HG02798 (cell line): ENCODE data around the gene CTNNB1.

Source experiments
- ATAC-seq: cut with Tn5 transposase; IDR thresholded peaks from one replicate; pipeline ENCODE4 v1.9.1; 2021; ENCODE audit warnings: mild to moderate bottlenecking; ENCODE audit not compliant: unreplicated experiment, poor library complexity

Gene CTNNB1

DNA sequence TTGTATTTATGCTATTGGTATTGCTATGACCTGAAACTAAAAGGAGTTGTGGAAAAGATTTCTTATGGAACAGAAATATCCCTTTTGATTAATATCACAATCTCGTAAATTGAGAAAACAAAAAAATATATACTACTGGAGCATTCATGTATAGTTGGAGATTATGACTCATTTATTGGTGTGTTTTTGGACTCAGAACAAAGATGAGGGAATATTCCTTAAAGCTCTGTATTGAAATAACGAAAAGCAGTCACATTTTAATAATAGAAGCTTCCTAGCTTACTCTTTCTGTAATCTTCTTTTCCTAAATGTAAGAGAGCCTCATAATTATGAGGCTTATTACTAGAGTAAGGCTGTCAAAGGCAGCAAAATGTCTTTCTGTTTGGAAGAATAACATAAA is 14.3 kb downstream of the CTNNB1 start:
- ATAC-seq = no peak

GRCh38 chr3:41216422-41216821 is 17.1 kb downstream of the CTNNB1 start:
- no peak for ATAC-seq

GRCh38 chr3:41216993-41217392 is 17.7 kb downstream of the CTNNB1 start:
- ATAC-seq = no peak

DNA sequence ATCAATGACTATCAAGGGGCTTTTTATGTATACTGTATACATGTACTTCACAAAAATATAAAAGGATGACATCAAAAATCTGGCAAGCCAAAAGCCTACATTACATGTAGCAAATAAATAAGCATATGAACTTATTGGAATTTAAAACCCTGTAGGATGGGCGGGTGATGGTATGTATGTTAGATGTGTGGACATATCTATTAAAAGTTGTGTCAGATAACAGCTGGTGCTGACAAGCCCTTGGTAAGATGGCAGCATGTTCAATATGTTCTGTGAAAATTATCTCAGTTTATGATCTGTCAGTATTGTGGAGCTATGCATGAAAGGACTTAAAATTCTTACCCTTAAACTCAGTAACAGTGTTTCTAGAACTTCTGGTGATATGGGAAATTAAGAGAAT is 20.1 kb downstream of the CTNNB1 start:
- no peak for ATAC-seq

- no peak for ATAC-seq
Observed at GRCh38 chr3:41220906-41221677, 21.8 kb downstream of the CTNNB1 start.

DNA sequence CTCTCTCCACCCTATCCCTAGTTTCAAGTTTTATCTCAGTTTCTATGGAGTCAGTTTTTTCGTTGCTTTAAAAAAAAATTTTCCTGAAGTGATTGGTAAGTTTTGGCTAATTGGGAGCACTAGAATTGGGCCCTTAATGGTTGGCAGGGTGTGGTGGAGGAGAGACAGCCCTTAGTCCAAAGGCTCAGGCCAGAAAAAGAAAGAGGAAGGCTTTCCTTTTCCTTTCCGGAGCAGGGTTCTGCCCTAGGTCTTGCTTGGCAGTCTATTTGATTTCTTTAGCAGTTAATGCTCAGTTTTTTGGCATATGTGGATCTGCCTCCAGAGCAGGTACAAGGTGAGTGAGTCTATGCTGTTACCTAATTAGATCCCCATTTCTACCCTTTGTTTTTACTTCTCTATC is 22.7 kb downstream of the CTNNB1 start:
- no peak for ATAC-seq

DNA sequence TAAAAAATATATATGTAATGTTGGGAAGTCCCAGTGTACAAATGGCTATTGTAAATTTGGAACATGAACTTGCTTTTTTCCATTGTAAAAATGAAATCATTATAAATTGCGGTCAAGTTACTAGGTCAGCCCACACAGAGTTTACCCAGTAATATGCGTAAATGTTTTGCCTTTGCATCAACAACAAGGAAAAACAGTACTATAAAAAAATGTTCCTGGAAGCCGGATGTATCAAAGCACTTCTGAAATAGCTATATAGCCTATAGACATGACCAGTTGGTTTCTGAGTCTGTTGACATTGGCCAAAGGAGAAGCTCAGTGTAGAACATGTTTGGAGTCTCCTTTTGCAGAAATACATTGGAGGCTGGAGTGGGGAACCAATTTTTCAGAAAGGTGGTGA is 23.2 kb downstream of the CTNNB1 start:
- no peak for ATAC-seq

DNA sequence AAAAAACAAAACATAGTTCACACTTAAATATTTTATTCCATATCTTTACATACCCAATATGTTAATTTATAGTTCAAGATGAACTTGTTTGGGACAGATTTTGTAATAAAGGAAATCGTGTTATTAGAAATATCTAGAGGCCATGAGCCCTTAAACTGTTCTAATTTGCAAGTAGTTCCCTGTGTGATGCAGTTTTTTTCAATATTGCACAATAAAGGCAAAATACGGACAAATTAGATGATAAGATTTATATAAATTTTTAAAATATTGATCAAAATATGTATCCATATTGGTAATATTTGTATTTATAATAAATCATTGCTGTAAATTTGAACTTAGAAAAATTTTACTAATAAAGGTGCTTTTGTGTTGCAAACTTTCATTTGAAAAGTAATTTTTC is 23.8 kb downstream of the CTNNB1 start:
- ATAC-seq = no peak

GRCh38 chr3:41223691-41224090 is 24.4 kb downstream of the CTNNB1 start:
- ATAC-seq = no peak

DNA sequence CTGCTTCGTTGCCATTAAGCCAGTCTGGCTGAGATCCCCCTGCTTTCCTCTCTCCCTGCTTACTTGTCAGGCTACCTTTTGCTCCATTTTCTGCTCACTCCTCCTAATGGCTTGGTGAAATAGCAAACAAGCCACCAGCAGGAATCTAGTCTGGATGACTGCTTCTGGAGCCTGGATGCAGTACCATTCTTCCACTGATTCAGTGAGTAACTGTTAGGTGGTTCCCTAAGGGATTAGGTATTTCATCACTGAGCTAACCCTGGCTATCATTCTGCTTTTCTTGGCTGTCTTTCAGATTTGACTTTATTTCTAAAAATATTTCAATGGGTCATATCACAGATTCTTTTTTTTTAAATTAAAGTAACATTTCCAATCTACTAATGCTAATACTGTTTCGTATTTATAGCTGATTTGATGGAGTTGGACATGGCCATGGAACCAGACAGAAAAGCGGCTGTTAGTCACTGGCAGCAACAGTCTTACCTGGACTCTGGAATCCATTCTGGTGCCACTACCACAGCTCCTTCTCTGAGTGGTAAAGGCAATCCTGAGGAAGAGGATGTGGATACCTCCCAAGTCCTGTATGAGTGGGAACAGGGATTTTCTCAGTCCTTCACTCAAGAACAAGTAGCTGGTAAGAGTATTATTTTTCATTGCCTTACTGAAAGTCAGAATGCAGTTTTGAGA is 25.0 kb downstream of the CTNNB1 start:
- ATAC-seq = no peak

GRCh38 chr3:41234823-41235721 is 35.8 kb downstream of the CTNNB1 start:
- no peak for ATAC-seq

- ATAC-seq = no peak
Observed at GRCh38 chr3:41236228-41236627, 36.9 kb downstream of the CTNNB1 start.

DNA sequence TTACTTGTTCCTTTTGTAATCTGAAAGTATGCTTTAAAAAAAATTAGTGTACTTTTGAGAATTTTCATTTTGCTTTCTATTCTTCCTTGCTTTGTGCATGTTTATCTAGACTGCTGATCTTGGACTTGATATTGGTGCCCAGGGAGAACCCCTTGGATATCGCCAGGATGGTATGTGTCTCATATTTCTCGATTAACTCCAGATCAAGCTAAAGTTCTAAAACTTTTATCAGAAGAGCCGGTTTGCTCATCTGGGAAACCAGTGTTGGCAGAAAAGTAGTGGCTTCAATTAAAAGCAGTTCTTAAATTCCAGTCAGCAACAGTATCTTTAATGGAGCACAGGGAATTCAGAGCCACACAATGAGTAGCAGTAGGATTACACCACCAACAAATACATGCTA is 38.6 kb downstream of the CTNNB1 start:
- ATAC-seq = no peak

- ATAC-seq = no peak
Observed at GRCh38 chr3:41239587-41239986, 40.3 kb downstream of the CTNNB1 start.

GRCh38 chr3:41241161-41241560 is 41.9 kb downstream of the CTNNB1 start:
- no peak for ATAC-seq

- no peak for ATAC-seq
Observed at GRCh38 chr3:41241800-41242571, 42.7 kb downstream of the CTNNB1 start.

DNA sequence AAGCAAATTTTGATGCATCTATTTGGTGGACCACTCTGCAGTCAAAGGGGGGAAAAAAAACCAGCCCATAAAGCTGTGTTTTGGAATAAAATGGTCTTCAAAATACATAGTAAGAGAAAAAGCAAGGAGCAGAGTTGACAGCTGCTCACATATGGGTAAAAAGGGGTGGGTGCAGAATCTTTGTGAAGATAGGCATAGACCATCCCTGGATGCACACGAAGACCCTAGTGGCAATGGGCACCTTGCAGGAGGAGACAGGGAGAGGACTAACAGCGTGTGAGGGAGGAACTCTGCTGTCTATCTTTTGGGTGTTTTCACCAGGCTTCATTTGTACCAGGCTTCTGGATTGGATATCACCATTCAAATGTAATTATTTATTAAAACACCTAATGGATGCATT is 43.9 kb downstream of the CTNNB1 start:
- no peak for ATAC-seq

DNA sequence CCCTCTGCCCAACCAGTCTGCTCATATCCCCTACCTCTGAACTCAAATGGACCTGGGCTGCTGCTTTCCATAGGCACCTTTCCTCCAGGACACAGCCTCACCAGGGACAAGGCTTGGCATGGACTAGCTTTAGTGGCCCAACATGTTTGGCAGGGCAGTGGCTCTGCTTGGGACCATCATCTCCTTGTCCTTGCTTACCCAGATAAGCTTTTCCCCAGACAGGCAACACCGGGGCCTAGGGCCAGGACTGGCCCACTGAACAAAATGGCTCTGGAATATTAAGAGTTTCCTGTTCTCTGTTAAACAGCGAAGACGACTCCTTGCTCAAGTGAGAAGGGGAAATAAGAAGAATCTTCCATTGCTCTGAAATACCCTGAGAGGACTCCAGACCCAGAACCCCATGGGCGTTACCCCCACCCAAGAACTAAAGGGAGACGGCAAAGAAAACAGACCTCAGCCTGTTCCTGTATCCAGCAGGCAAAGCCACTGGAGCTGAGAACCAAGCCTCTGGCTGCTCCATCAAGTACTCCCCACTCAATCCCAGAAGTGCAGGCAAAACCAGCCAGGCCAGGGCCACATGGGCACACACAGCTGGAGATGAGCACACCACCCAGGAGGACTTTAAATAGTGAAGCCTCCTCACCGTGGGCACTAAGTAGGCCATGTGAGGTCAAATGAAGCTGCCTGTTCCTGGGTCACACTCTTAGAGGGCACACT is 45.5 kb downstream of the CTNNB1 start:
- no peak for ATAC-seq
